Lung (tissue), 12 donors: ENCODE data around the gene TNS4. TPM values are rescaled to one million over a fixed set of nuclear protein-coding genes. Genes with fewer than 3 reads are reported as not detected.

Experiments
- ATAC-seq: fragments of 200-7000 bp; cut with Tn5 transposase; one replicate; pipeline ENCODE4 v1.9.1; 2020; ENCODE audit warnings: moderate number of reproducible peaks; ENCODE audit not compliant: insufficient read depth, low FRiP score
- DNase-seq, 3 donors: peaks; one replicate each; pipeline ENCODE4 v3.0.0-alpha.2; 2013 to 2017
- H3K27ac ChIP-seq, 2 donors: one replicate each; pipeline ENCODE4 v1.5.1; 2013; ENCODE audit warnings: mild to moderate bottlenecking in 2 of 2, moderate library complexity in 2 of 2, control low read depth in 1 of 2, inconsistent platforms in 1 of 2, low read depth in 1 of 2, low read length in 1 of 2
- H3K27me3 ChIP-seq, 3 donors: one replicate each; pipeline ENCODE4 v1.5.1; 2013; ENCODE audit warnings: low read length in 2 of 3; ENCODE audit not compliant: control insufficient read depth in 3 of 3, insufficient read depth in 3 of 3
- H3K36me3 ChIP-seq, 4 donors: one replicate each; pipeline ENCODE4 v1.5.1; 2013; ENCODE audit warnings: low read length in 4 of 4, mild to moderate bottlenecking in 1 of 4, moderate library complexity in 1 of 4; ENCODE audit not compliant: control insufficient read depth in 4 of 4, insufficient read depth in 4 of 4
- H3K4me1 ChIP-seq, 5 donors: one replicate each; pipeline ENCODE4 v1.5.1; 2013; ENCODE audit warnings: low read length in 5 of 5, mild to moderate bottlenecking in 2 of 5, moderate library complexity in 1 of 5; ENCODE audit not compliant: control insufficient read depth in 5 of 5, insufficient read depth in 5 of 5
- H3K4me3 ChIP-seq: one replicate; pipeline ENCODE4 v1.5.1; 2013; ENCODE audit warnings: mild to moderate bottlenecking, control low read depth, moderate library complexity
- H3K9ac ChIP-seq, 2 donors: one replicate each; pipeline ENCODE4 v1.5.1; 2013; ENCODE audit warnings: low read length in 2 of 2, control low read depth in 1 of 2; ENCODE audit not compliant: insufficient read depth in 1 of 2
- H3K9me3 ChIP-seq, 4 donors: one replicate each; pipeline ENCODE4 v1.5.1; 2013; ENCODE audit warnings: low read length in 3 of 4, mild to moderate bottlenecking in 1 of 4, moderate library complexity in 1 of 4; ENCODE audit not compliant: control insufficient read depth in 4 of 4, insufficient read depth in 3 of 4
- CTCF ChIP-seq: IDR thresholded peaks from 2 replicates; pipeline ENCODE4 v1.5.1; 2012; ENCODE audit warnings: mild to moderate bottlenecking; ENCODE audit errors: control extremely low read depth, extremely low read depth
- WGBS, 2 donors: extraction: QIAGEN DNeasy Blood & Tissue Kit; methylation state at CpG; one replicate each; pipeline ENCODE4 v1.1.7; 2013; 5-methylcytosine and 5-hydroxymethylcytosine counted together
- polyA plus RNA-seq, 2 donors: library from polyadenylated mRNA; stranded (reverse); fragments of 200-250 nt; gene quantifications; one replicate each; pipeline ENCODE4 v1.2.1, GENCODE V29; 2013
- total RNA-seq, 2 donors: library from RNA; depleted of rRNA in 1 of 2; stranded (reverse); fragments of >200 nt in 1 of 2; gene quantifications; one replicate each; pipeline ENCODE4 v1.2.1, GENCODE V29; 2014 to 2021
- donor health status: control.
- donor health status: control.
- donor health status: Bipolar disorder and iron deficiency.
- donor health status: healthy.
- donor health status: DM: yes; HTN: yes; CAD: no.

The TNS4 gene
- total and polyA plus RNA-seq, 4 donors: 0.17 to 6.8 (median 2.2) TPM

- DNase-seq (no peak), ATAC-seq (no peak)
- Histone ChIP-seq H3K27ac (no peak overlapping the region), H3K36me3 (no peaks in the 10 kb centered on the region), H3K9ac (no peak overlapping the region), H3K27me3 (no peaks in the 10 kb centered on the region), H3K4me1 (peaks cover 0 to 8% (median 0%) of the 10 kb centered on the region in 5 donors), H3K9me3 (no peaks in the 10 kb centered on the region), H3K4me3 (no peak overlapping the region)
- 82 to 89% methylated on average over 4 of the region's 4 CpGs for WGBS, 2 donors
- TF ChIP-seq CTCF: no peak
Measured at GRCh38 chr17:40469805-40470675, 31.4 kb downstream of the TNS4 start.

- peaks cover 0 to 8% (median 0%) of the 10 kb centered on the region in 5 donors for H3K4me1 ChIP-seq
- no peaks in the 10 kb centered on the region for H3K36me3 ChIP-seq
- no peak for TF ChIP-seq CTCF
- no peaks in the 10 kb centered on the region for H3K27me3 ChIP-seq
- H3K9me3 ChIP-seq: no peaks in the 10 kb centered on the region
- WGBS, 2 donors: 96 to 97% methylated on average over 7 of the region's 7 CpGs
- H3K27ac ChIP-seq: no peak overlapping the region
- no peak for ATAC-seq
- H3K4me3 ChIP-seq: no peak overlapping the region
- no peak overlapping the region for H3K9ac ChIP-seq
- DNase-seq: no peak
Measured at GRCh38 chr17:40468560-40468959, 32.9 kb downstream of the TNS4 start.

- H3K4me3 ChIP-seq: no peak overlapping the region
- H3K9me3 ChIP-seq: no peaks in the 10 kb centered on the region
- no peak overlapping the region for H3K27ac ChIP-seq
- H3K27me3 ChIP-seq: no peaks in the 10 kb centered on the region
- H3K36me3 ChIP-seq: no peaks in the 10 kb centered on the region
- H3K9ac ChIP-seq: no peak overlapping the region
- DNase-seq (no peak), ATAC-seq (no peak)
- no peak for TF ChIP-seq CTCF
- WGBS, 2 donors: 93 to 95% methylated on average over 2 of the region's 2 CpGs
- peaks cover 0 to 18% (median 7%) of the 10 kb centered on the region in 5 donors for H3K4me1 ChIP-seq
Measured at GRCh38 chr17:40467281-40467867, 34.0 kb downstream of the TNS4 start.
